Left hindlimb (tissue), 1 donor: ENCODE measurements around the gene LRP8.

Experiments used
- DNase-seq: peaks from one replicate; pipeline ENCODE4 v3.0.0-alpha.2; 2018

Gene LRP8

GRCh38 chr1:53321366-53321765 is 6.5 kb downstream of the LRP8 start:
- DNase-seq, result peak; percentile 13

GRCh38 chr1:53320646-53321045 is 7.2 kb downstream of the LRP8 start:
- peak; percentile 8 for DNase-seq

- DNase-seq, result peak; percentile 30
These were observed 8.4 kb downstream of the LRP8 start for GRCh38 chr1:53319296-53320101.

- DNase-seq, result peak; percentile 19
These were observed 10.0 kb downstream of the LRP8 start for GRCh38 chr1:53317646-53318539.

GRCh38 chr1:53316766-53317581 is 10.9 kb downstream of the LRP8 start:
- peak; percentile 52 for DNase-seq

- DNase-seq, result peak; percentile 27
These were observed 11.5 kb downstream of the LRP8 start for GRCh38 chr1:53316424-53316765.

- DNase-seq, result peak; percentile 50
These were observed 12.1 kb downstream of the LRP8 start for GRCh38 chr1:53315456-53316423.

- peak; percentile 2 for DNase-seq
These were observed 12.8 kb downstream of the LRP8 start for GRCh38 chr1:53315046-53315445.

- peak; percentile 12 for DNase-seq
These were observed 13.3 kb downstream of the LRP8 start for GRCh38 chr1:53314606-53315005.

GRCh38 chr1:53314096-53314495 is 13.8 kb downstream of the LRP8 start:
- peak; percentile 12 for DNase-seq

- DNase-seq, result no peak
These were observed 14.3 kb downstream of the LRP8 start for GRCh38 chr1:53313556-53313955.

GRCh38 chr1:53311702-53312305 is 16.1 kb downstream of the LRP8 start:
- no peak for DNase-seq

GRCh38 chr1:53310847-53311681 is 16.8 kb downstream of the LRP8 start:
- no peak for DNase-seq

GRCh38 chr1:53309802-53310201 is 18.1 kb downstream of the LRP8 start:
- no peak for DNase-seq

- no peak for DNase-seq
These were observed 19.4 kb downstream of the LRP8 start for GRCh38 chr1:53308506-53308905.

GRCh38 chr1:53307037-53307436 is 20.8 kb downstream of the LRP8 start:
- no peak for DNase-seq

GRCh38 chr1:53306168-53306567 is 21.7 kb downstream of the LRP8 start:
- DNase-seq, result no peak

- DNase-seq, result no peak
These were observed 22.2 kb downstream of the LRP8 start for GRCh38 chr1:53305650-53306049.

GRCh38 chr1:53304527-53304926 is 23.3 kb downstream of the LRP8 start:
- no peak for DNase-seq

GRCh38 chr1:53303726-53304515 is 23.9 kb downstream of the LRP8 start:
- DNase-seq, result no peak
